Activated gamma-delta T cell treated with Interleukin-2 at 50 U/mL for 16 hours (primary cell): Measurements from ENCODE around the gene TNS3.
"Not testable (repeated sequence)": the region's sequence is repeated elsewhere in the genome, so short reads cannot be mapped to it uniquely, and the experiment has no call there.

Experiments
- DNase-seq: peaks from one replicate; pipeline ENCODE4 v3.0.0-alpha.2; 2020

TNS3 gene

DNA sequence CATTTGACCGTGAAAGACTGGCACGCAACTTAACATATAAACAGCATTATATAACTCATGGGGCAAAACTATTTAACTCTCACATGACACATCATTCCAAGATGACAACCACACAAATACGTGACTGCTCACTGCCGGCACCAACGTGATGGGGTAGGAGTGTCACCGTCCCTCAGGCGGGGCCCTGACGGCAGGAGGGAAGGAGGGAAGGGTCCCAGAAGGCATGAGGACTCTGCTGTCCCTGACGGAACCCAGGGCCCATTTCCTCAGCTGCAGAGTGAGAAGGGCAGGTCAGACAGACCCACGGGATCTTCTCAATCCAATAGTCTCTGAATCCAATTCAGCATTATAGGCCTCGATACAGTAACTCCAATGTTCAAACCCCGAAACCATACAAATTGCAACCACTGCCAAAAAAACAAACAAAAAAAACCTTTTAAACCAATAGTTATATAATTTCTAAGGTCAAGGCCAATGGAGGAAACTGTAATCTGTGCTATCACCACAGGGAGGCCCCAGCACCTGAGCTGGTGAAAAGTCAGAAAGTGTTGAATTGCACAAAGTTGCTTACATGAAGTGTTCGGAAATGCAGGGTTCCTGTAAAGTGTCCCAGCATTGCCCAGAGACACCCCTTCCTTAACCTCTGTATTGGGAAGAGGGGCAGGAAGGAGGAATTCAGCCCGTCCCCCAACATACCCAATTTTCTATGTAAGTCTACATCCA lies 137.4 kb downstream of the TNS3 start:
- DNase-seq = no peak

DNA sequence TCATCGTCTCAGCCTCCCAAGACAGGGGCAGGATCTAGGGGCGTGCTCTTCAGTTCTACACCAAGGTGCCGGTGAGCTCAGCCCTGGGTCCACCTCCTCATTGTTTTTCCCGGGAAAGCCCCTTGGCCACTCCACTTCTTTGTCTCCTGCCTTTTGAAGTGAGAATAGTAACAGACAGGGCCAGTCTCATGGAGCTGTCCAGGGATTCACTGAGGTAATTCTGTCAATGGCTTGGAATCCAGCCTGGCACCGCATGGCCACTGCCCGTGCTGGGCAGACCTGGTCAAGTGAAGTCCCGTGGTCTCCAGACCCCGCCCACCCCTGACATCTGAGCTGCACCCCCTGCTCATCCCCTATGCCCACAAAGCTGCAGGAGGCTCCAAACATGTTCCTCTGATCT lies 138.9 kb downstream of the TNS3 start:
- DNase-seq = no peak

DNA sequence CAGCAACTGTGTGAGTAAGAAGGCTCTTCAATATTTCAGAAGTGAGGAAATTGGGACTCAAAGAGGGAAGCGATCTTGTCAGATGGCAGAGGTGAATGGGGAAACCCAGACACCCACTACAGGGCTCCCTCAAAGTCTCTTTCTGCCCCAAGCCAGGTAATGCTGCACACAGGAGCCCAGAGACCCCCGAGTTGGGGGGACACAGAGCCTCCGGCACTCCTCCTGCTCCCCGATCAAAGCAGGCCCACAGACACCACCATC lies 139.4 kb downstream of the TNS3 start:
- DNase-seq = no peak

DNA sequence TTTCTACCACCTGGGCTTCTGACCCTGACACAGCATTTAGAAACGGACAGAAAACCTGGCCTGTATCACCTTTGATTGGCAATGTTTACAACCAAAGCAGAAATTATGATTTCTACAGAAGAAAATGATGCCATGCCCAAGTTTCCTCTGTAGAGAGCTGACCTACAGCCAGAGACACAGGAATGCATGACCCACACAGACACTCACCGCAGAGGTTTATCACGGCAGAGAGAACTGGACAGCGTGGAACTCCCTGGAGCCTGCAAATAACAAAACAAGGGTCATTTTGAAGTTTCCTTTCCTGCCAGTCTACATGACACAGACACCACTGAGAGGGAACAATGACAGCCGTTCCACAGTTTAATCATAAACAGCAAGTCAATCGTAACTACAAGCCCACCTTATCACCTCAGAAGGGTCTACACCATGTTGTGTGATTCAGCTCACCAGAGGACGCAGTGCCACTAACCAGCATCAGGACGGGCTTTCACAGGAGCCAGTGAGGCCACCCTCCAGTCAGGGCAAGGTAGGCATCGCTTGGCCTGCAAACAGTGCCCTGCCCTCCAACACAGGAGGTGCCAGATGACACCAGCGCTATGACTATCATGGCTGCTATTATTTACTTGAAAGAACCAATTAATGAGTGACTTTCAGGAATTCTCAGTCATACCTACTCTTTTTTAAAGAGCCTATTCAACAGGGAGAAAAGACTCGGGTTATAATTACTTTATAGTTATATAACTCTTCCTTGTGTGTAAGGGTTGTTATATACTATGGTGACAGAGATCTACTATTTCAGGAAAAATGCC lies 139.9 kb downstream of the TNS3 start:
- DNase-seq = no peak

DNA sequence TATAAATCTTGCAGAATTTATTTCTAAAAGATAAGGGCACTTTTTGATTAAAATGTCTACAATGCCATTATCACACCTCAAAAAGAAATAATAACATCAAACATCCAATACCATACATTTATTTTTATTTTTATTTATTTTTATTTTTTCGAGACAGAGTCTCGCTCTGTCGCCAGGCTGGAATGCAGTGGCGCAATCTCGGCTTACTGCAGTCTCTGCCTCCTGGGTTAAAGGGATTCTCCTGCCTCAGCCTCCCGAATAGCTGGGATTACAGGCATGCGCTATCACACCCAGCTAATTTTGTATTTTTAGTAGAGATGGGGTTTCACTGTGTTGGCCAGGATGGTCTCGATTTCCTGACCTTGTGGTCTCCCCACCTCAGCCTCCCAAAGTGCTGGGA lies 140.9 kb downstream of the TNS3 start:
- DNase-seq = not testable (repeated sequence)

DNA sequence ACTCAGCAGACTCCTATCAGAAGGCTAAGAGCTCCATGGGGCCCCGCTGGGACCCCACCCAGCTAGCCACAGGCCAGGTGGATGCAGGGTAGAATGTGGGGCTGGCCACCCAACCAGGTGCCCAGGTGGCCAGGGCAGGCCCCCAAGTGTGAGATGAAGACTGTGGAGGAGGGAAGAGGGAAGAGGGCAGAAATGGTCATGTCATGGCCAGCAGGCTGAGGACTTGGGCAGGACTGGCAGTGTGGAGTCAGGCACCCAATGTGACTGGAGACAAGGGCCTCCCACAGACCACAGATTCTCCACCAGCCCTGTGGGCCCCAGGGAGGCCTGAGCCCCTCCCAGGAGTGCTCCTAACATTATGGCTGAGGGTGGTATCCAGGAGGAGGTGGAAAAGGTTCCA lies 141.6 kb downstream of the TNS3 start:
- no peak for DNase-seq

DNA sequence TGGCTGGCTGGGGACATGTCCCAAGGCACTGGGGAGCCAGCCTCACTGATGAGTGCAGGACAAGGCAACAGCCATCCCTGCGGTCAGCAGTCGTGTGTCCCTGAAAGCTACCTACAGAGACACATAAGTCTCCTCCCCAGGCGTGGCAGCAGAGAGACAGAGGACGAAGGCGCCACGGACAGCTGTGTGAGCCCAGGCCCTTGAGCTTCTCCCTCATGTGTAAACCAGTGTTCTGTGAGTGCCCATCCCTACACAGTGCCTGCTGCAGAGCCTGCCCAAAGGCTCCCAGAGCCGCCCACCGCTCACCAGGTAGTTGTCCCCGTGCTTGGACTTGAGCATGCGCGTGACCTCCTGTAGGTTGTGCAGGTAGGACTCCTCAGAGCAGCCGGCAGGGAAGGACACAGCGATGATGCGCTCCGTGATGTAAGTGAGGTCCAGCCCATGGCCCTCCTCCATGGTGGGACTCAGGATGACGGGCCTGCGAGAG lies 142.7 kb downstream of the TNS3 start:
- DNase-seq = no peak

DNA sequence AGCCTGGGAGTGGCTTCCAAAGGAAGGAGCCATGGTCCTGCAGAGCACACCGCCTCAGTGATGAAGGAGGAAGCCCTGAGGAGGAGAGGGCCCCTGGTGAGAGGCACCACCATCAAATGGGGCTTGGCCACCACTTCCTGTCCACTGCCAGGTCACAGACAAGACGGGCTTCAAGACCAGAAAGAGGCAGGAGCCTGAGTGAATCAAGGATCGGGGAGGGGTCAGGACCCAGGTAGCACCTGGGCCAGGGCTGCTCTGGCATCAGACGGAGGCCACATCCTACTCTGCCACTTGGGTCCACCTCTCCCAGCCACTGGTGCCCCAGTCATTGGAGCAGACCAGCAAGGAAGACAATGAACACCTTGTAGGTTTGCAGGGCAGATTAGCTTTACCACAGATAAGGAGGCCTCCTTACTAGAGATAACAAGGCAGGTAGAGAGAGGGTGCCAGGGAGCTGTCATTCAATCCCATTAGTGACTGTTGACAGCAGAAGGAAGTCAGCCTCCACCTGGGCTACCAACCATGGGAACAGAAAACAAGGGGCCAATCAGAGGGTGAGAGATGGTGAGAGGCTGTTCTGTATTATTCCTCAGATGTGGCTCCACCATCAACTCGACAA lies 143.4 kb downstream of the TNS3 start:
- DNase-seq = no peak

DNA sequence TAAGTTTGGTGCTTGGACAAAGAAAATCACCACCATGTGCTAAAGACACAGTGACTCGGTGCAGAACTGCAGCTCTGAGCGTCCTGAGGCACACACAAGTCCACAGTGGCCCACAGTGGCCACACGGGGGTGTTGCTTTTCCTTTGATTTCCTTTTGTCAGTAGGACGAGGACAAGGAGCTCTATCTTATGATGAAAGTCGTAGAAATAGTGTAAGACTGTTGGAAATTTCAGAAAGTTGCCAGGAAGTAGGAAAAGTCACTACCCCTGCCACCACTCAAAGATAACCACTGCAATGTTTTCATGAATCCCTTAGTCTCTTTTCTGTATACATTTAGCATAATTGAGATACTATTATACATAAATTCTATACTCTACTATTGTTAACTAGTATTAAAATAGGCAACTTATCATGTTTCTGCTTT lies 146.0 kb downstream of the TNS3 start:
- DNase-seq = no peak

DNA sequence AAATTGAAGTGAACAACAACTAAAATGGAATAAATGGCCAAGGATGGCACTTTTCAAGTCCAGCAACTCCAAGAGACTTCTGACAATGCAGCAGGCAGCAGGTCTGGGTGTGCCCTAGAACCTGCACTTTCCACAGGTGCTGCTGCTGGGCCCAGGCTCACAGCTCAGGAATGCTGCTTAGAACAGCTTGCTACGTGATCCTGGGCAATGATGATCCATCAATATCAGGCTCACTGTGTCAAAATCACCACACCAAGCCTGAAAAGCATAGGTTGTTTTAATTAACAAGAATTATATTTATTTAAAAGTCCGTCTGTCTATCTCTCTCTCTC lies 148.4 kb downstream of the TNS3 start:
- DNase-seq = no peak

DNA sequence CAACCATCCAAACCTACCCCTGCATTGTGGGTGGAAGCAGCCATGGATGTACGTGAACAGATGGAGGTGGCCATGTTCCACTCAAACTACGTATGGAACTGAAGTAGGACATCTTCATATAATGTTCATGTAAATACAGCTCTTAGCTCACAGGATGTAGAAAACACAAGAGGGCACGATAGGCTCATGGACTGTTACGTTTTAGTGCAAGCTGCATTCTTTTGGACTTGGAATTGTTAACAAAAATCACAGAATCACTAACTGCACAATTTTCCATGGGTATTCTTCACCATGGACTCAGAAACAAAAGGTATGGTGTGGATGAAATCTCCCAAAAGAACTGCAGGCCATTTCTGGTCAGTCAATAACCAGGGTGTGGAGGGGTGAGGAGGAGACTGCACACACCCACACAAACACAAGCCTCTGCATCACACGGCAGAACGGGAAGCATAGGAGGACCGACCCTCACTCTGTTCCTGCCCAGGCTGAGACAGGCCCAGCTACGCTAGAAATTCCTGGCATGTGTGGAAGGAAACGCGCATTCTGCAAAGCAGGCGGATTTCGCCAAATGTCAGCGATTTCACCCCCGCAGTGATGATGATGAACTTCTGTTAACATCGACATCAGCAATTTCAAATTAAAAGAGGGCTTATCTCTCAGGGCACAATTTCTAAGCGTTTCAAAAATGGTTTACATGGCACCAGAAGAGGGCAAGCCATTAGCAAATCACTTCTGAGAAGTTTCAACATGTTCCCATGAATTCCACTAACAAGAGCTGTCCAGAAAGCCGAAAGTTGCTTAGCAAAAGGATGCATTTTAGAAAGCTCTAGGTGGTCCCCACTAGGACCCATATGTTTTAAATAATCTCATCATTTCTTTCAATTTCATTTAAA lies 149.0 kb downstream of the TNS3 start:
- DNase-seq = no peak

DNA sequence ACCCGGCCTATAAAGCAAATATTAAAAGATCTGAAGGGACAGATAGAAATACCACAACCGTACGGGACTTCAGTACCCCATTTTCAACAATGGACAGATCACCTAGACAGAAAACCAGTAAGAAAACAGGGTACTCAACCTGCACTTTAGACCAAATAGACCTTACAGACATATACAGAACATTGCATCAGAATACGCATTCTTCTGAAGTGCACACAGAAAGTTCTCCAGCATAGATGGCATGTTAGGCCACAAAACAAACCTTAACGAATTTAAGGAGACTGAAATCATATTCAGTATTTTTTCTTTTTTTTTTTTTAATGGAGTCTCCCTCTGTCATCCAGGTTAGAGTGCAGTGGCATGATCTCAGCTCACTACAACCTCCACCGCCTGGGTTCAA lies 151.5 kb downstream of the TNS3 start:
- DNase-seq = no peak

DNA sequence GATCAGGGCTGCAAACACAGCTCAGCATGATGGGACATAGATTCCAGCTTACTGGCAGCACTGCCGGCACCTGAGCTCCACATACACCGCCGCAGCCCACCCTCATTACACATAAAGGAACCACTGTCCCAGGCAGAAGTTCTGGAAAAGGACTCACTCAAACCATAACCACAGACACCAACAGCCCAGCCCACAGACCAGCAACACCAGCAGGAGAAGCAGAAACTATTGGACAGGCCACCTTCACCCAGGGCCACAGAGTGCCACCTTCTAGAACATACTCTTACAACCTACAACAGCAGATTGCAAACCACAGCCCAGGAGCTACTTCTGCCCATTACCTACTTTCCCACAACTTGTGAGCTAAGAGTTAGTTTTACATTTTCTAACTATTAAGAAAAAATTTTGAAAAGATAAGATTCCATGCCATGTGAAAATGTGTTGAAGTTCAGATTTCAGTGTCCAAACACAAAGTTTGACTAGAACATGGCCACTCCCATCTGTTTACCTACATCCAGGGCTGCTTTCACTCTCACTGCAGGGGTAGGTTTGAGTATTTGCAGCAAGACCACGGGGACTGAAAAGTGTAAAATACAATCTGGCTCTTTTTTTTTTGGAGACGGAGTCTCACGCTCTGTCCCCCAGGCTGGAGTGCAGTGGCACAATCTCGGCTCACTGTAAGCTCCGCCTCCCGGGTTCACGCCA lies 153.0 kb downstream of the TNS3 start:
- no peak for DNase-seq

DNA sequence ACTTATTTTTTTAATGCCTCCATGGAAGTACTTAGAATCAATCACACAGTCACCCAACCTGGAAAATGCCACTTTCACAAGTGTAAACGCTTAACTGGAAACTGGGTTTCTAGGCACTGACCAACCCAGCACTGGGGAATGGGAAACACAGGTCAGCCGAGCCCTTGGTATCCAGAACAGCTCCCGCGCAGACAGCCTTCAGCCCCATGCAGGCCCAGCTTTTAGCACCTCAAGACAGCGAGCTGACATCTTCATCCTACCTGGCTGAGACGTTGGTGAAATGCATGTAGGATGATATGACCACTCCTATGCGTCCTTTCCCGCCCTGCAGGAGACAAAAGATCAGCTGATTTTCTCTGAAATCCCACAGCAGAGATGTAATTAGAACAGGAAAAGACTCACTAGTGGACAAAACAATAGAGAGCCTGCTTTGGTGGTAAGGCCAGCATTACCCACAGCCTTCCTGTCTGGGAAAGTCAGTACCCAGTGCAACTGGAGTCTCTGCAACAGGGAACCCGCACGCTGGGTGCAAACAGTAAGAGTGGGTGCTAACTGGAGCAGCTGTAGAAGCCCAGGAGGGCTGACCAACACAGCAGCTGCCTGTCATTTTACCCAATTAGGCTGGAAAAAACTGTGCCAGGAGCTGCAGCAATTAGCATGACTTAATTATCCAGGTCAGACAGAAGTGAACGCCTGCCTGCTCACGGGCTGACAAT lies 153.7 kb downstream of the TNS3 start:
- DNase-seq = no peak

DNA sequence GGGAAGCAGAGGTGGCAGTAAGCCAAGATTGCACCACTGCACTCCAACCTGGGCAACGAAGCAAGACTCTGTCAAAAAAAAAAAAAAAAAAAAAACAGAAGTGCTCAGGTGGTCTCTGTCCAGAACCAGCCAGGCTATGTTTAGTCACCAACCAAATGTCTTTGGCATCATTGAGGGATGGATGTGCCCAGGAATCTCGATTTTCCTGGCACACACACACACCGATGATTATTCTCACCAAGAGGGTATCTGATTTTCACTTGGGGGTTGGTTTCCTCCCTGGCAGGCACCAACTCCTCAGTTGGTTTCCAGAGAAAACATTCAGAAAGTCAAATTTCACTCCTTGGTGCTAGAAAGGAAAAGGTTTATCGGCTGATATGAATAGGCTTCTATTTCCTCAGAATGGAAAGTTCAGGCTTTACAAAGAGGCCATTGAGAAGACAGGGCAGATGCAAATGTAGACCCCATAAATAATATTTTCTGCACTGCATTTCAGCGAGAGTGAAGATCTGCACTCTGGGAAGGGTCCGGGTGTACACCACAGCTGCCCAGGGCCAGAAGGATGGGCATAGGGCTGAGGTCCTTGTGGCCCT lies 154.8 kb downstream of the TNS3 start:
- no peak for DNase-seq

DNA sequence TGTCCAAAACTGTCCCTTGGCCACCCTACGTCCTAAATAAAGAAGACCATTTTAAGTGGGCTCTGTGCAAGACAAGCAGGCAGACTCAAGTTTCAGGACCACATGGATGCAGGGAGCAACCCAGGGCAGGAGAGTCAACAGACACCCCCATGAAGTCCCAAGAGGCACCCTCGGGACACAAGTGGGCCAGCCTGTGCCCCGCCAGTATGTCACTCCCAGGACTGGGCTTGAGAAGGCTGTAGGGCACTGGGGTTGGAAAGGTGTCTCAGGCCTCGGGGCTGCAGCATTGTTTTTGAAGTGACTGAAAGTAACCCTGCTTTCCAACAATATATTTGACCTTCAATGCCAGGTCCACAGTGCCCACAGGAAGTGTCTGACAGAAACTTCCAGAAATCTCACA lies 157.4 kb downstream of the TNS3 start:
- no peak for DNase-seq

DNA sequence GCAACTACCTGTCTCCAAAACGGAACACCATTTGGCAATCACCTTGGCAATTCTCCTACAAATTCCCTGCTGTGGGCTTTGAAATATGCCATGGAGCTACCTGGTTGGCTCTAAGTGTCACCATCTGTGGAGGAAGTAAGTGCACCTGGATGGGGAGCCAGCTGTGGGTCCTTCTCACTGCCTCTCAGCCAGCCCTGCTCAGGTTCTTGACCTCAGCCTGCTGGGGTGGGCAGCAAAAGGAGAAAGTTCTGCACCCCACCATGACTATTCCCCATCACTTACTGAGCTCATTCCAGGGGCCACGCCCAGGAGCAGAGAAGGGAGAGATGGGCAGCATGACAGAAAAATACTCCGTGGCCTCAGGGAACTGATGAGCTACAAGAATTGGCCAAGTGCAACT lies 158.7 kb downstream of the TNS3 start:
- DNase-seq = no peak

DNA sequence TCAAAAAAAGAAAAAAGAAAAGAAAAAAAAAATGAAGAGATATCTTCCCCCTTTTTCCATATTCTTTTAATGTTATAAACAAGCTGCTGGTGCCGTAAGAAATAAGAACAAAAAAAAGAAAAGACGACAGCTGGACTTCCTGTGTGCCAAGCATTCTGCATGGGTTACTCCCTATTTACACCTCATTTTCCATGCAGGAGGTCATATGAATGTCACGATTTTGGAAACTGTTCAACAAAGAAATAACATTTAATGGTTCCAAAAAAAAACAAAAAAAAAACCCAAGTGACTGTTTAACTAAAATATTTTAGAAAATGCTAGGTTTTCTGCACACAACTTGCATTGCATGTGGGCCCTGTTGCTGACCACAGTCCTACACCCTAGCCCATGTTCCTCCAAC lies 159.3 kb downstream of the TNS3 start:
- DNase-seq = no peak

DNA sequence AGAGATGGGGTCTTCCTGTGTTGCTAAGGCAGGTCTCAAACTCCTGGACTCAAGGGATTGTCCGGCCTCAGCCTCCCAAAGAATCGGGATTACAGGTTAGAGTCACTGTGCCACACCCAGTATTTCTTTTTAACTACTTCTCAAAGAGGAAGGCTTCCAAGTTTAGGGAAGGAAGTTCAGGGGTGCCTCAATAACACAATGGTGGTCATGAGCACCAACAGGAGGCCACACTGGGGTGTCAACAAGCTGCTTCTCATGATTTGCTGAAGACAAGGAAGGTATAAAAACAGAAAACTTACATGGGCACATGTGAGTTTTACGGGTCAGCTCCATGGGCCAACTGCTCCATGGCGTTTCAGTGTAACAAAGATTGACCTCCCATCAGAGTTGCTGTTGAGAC lies 160.5 kb downstream of the TNS3 start:
- DNase-seq = no peak

DNA sequence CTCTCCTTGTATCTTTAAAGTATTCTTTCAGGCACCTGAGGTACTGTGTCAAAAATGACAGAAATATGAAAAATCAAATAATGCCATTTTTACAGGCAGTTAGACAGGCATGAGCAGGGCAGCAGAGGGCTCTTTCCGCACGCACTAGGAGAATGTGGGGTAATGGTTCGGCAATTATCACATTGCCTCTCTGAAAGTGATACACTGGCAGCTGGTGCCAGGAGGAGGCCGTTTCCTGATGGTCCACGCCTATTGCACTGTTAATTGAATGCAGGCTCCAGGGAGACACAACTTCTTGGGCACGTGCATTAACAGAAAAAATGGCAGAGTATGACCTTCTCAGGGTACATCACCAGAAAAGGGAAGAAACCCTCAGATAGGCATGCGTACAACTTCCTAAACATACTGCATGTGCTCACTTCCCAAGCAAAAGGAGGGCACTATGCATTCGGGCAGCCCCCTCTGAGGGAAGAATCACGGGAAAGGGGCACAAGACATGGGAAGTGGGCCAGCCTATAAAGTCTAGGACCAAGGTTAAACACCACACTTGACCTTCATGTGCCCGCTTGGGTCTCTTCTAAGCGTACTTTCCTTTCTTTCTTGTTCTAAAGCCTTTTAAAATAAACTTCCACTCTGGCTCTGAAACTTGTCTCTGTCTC lies 161.7 kb downstream of the TNS3 start:
- no peak for DNase-seq

DNA sequence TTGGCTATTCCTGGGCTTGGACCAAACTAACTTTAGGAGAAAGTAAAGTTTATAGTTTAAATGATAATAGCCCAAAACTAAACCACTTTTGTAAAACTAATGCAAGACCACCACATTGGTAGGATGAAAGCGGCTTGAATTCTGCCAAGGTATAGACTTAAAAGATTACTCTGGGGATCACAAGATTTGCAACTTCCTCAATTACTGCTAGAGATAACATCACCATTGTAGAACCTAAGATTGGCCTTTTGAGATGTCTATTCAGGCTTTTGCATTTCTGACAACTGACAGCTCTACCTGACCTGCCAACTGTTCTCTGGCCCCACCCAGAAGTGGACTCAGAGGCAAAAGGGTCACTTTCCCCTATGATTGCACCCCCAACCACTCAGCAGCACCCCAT lies 162.4 kb downstream of the TNS3 start:
- DNase-seq = no peak
